Stimulated activated CD8-positive, alpha-beta memory T cell treated with anti-CD3 and anti-CD28 coated beads, Interleukin-4, amount 100 ng/mL, for 48 hours (primary cell): ENCODE data around the gene EDC3.
"Not testable (repeated sequence)": the region's sequence is repeated elsewhere in the genome, so short reads cannot be mapped to it uniquely, and the experiment has no call there.

Experiments
- DNase-seq: peaks from one replicate; pipeline ENCODE4 v3.0.0-alpha.2; 2020

EDC3 gene

GRCh38 chr15:74646480-74646879, 49.3 kb downstream of the EDC3 start:
- DNase-seq: no peak

GRCh38 chr15:74643665-74644204, 52.1 kb downstream of the EDC3 start:
- DNase-seq: no peak

GRCh38 chr15:74642734-74643664, 52.8 kb downstream of the EDC3 start:
- no peak for DNase-seq

- DNase-seq: no peak
Observed at GRCh38 chr15:74642348-74642733, 53.5 kb downstream of the EDC3 start.

DNA sequence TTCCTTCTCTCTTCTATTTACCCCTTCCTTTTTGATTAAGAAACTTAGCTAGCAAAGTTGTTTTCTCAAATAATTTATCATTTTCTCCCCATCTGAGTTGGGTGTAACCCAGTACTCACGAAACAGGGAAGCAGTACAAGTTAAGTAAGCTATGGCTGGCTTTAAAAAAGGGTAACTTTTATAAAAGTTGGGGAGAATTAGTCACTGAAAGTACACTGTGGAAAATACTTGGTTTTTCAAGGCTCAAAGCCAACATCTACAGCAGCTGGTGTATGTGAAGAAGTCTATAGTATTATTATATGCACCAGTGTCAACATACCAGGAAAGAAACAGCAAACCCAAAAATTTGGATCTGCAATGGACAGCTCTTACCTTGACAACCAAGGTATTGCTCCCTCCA, 54.7 kb downstream of the EDC3 start:
- no peak for DNase-seq

- DNase-seq: no peak
Observed at GRCh38 chr15:74636984-74637383, 58.8 kb downstream of the EDC3 start.

- peak; percentile 82 for DNase-seq
Observed at GRCh38 chr15:74635228-74635627, 60.6 kb downstream of the EDC3 start.

- no peak for DNase-seq
Observed at GRCh38 chr15:74633781-74634180, 62.0 kb downstream of the EDC3 start.

DNA sequence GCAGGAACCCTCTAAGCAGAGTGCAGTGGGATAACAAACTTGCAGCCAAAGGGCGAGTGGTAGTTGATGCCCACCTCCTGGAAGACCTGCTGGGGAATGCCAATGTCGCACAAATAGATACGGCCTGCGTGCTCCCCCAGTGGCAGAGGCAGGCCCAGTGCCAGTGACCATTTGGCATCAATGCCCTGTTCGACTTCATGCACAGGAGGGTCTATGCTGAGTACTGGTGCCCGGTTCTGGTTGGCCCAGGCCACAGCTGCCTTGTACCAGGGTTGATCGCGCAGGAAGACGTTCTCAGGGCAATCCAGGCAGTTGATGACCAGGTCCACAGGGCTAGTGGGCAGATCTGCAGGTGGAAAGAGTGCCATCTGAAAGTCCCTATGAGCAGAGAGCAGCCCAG, 63.2 kb downstream of the EDC3 start:
- DNase-seq: no peak

GRCh38 chr15:74631935-74632560, 63.8 kb downstream of the EDC3 start:
- peak; percentile 79 for DNase-seq

DNA sequence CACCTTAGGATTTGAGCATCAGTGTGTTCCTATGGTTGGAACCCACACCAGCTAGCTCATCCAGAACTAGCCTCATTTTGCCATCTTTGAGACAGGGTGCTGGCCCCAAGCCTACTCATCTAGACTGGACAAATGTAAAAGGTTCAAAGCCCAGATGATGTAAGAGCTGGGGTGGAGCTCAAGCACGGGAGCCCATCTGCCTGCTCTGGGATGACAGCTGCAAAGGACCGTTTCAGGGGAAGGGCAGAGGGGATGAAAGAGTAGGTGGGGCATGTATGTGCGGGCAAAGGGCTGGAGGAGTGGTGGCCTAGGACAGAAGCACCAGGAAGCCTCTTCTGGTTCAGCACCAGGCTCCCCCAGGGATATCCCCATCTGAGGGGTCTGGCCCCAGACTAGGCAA, 64.4 kb downstream of the EDC3 start:
- DNase-seq: no peak

GRCh38 chr15:74631087-74631385, 64.8 kb downstream of the EDC3 start:
- no peak for DNase-seq

DNA sequence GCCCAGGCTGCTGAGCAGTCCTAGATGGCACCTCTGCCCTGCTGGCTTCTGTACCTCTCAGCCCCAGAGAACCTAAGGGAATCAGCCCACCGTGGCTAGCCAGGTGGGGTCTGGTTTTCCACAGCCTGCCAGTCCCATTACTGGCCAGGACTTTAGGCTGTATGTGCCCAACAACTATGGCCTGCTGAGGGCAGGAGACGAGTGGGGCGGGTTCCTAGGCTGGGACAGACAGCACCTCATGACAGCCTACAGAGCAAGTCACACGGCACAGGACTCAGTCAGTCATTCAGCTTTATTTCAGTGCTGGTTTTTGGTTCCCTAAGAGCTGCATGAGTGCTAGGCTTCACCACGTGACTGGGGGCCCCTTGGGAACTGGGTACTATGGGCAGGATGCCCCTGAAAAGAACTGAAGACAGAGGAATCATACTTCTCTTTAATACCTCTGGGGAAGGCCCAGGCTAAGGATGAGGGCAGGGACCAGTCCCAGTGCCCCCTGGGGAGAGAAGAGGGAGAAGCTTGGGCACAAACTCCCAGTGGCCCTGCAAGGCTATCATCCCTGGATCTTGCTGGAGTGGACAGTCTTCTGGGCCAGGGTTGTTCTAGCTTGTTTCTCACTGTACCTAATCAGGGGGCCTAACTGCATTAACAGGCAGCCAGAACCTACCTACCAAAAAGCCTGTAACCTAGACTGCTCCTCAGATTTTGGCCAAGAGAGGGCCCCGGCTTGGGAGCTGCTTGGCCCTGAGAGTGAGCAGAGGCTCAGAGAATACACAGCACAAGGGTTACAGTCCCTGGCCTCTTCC, 65.3 kb downstream of the EDC3 start:
- no peak for DNase-seq

DNA sequence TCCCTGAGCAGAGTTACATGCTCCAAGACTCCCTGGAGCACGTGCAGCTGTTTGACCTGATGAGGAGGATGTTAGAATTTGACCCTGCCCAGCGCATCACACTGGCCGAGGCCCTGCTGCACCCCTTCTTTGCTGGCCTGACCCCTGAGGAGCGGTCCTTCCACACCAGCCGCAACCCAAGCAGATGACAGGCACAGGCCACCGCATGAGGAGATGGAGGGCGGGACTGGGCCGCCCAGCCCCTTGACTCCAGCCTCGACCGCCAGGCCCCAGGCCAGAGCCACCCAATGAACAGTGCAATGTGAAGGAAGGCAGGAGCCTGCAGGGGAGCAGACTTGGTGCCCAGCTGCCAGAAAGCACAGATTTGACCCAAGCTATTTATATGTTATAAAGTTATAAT, 66.1 kb downstream of the EDC3 start:
- DNase-seq: not testable (repeated sequence)

GRCh38 chr15:74628949-74629348, 66.9 kb downstream of the EDC3 start:
- DNase-seq: no peak

- no peak for DNase-seq
Observed at GRCh38 chr15:74628199-74628598, 67.6 kb downstream of the EDC3 start.

DNA sequence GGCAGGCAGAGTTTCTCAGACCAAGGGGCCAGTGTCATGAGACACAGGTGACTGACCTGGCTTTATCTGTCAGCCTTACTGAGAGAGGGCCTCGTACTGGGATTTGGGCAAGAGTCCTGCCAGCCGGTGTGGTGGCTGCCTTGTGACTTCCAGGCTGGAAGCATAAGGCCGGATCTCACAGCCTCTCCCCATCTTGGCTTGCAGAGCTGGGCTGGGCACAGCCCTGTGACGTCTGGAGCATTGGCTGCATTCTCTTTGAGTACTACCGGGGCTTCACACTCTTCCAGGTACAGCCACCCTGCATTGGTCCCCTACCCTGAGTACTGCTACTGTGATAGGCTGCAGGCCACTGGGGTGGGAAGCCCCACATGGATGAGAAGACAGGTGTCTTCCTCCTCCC, 68.1 kb downstream of the EDC3 start:
- no peak for DNase-seq

- DNase-seq: no peak
Observed at GRCh38 chr15:74626752-74627692, 68.8 kb downstream of the EDC3 start.

- no peak for DNase-seq
Observed at GRCh38 chr15:74626336-74626735, 69.5 kb downstream of the EDC3 start.

DNA sequence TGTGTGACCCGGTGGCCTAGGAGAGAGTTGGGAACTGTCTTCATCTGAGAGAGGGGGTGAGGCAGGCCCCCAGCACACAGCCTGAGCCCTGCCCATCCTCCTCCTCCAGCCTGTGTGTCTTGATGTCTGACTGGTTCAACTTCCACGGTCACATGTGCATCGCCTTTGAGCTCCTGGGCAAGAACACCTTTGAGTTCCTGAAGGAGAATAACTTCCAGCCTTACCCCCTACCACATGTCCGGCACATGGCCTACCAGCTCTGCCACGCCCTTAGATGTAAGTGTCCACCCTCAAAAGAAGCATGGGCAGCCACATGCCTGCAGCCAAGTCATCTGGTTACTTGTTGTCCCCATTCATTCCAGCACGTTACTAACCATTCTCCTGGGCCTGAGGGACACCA, 70.1 kb downstream of the EDC3 start:
- DNase-seq: no peak

DNA sequence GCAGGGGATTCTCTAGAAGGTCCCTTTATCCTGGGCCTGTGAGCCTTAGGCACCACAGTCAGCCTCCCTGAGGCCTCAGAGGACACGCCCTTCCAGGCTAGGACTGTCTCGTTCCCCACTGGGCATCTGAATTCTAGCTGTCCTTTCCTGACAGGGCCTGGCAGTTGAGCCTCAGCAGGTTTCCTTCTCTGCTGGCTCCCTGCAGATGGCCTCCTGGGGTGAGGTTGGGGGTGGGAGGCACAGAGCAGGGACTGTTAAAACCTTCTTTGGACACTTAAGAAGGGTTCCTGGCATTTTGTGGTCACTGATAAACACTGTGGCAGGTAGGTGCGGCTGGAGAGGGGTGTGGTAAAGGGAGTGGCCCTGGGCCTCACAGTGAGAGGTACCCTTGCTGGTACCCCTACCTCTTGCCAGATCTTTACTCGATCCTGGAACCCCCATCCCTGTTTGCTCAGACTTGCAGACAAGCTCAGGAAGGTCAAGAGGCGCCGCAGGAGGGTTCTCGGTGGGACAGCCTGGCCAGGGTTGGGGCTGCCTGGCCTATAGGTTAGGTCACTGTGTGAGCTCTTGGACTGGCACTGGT, 71.7 kb downstream of the EDC3 start:
- no peak for DNase-seq

DNA sequence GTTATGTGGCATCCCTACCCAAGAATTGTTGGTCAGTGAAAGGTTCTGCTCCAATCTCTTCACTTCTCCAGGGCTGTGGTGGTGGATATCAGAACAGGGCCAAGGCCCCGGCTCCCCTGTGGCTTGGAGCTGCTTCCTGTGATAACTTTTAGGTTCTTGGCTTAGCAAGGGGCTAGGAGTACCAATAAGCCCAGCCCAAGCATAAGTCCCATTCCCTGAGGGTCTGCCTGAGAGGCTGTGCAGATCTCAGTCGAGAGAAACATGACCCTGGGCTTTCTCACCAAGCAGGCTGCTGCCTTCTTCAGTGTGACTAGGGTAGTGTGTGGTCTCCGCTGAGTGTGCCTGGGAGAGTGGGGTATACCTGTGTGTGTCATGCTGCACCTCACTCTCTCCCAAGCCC, 73.1 kb downstream of the EDC3 start:
- no peak for DNase-seq
